Measurements from ENCODE around the gene EIPR1. TPM values are rescaled to one million over a fixed set of nuclear protein-coding genes. Genes with fewer than 3 reads are reported as not detected.

EIPR1 gene
- total RNA-seq, 1 donor from 2014 or later: 35.9 TPM

DNA sequence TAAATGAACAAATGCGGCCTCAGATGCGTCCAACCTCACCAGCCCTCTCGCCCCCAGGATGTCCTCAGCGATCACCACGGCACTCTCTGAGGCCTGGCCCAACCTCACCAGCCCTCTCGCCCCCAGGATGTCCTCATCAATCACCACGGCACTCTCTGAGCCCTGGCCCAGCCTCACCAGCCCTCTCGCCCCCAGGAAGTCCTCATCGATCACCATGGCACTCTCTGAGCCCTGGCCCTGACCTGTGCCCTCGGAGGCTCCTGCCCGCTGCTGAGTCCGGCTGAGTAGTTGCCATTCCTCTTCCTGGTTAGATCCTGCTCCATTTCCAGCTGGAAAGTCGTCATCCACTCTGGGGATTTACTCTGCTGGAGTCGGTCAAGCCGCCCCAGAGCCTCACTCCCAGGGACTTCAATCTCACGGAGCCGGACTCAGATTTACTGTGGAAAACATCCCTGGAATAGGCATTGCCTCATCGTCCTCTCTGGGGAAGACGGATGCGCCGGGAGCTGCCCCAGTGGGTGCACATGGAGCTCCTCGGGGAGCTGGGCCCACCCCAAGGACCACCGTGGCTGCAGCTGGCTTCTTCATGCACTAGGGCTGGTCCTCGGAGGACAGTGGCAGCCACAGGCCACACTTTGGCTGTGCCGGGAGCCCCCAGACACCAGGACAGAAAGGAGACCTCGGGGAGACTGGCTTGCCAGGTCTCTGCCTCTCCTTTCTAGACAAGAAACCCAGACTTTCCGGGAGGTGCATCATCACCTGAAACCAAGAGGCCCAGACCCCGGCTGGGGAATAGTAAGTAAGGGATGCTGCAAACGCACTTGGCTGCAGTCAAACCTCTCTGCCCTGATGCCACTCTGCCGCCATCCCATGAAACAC lies 230.6 kb downstream of the EIPR1 start:
- H3K9me3 Mint-ChIP-seq (ENCODE audit: unreplicated experiment): no peaks in the 10 kb centered on the region
- peaks cover 9% of the 10 kb centered on the region for H3K27me3 Mint-ChIP-seq (ENCODE audit: unreplicated experiment)
- peaks cover 15% of the 10 kb centered on the region for H3K36me3 Mint-ChIP-seq (ENCODE audit: low read depth, unreplicated experiment)
- no peak for DNase-seq (ENCODE audit: low spot score)
- no peak overlapping the region for H3K27ac Mint-ChIP-seq (ENCODE audit: unreplicated experiment)
- H3K4me1 Mint-ChIP-seq (ENCODE audit: unreplicated experiment): no peaks in the 10 kb centered on the region
- H3K4me3 Mint-ChIP-seq (ENCODE audit: unreplicated experiment): no peak overlapping the region
- TF ChIP-seq, protein P1, sequence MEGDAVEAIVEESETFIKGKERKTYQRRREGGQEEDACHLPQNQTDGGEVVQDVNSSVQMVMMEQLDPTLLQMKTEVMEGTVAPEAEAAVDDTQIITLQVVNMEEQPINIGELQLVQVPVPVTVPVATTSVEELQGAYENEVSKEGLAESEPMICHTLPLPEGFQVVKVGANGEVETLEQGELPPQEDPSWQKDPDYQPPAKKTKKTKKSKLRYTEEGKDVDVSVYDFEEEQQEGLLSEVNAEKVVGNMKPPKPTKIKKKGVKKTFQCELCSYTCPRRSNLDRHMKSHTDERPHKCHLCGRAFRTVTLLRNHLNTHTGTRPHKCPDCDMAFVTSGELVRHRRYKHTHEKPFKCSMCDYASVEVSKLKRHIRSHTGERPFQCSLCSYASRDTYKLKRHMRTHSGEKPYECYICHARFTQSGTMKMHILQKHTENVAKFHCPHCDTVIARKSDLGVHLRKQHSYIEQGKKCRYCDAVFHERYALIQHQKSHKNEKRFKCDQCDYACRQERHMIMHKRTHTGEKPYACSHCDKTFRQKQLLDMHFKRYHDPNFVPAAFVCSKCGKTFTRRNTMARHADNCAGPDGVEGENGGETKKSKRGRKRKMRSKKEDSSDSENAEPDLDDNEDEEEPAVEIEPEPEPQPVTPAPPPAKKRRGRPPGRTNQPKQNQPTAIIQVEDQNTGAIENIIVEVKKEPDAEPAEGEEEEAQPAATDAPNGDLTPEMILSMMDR (IDR thresholded peaks at IDR 0.05; ENCODE audit: unreplicated experiment): no peak

DNA sequence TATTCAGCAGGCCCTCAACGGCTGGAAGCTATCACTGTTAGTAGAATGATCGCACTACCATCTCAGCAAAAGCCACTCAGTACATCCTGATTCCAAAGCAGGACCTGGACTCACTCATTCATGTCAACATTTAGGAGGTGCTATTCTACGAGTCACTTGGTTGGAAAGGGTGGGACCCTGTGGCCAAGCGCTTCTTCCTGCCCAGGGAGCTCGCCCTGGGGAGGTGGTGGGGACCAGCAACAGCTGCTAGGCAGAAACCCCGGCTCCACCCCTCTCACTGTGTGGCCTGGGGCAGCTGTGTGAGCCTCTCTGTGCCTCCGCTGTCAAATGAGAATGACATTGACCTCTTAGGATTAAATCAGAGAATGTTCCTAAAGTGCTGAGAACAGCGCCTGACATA lies 231.4 kb downstream of the EIPR1 start:
- H3K27me3 Mint-ChIP-seq (ENCODE audit: unreplicated experiment): peaks cover 9% of the 10 kb centered on the region
- H3K9me3 Mint-ChIP-seq (ENCODE audit: unreplicated experiment): no peaks in the 10 kb centered on the region
- TF ChIP-seq, protein P1 (IDR thresholded peaks at IDR 0.05; ENCODE audit: unreplicated experiment): no peak
- no peak overlapping the region for H3K4me3 Mint-ChIP-seq (ENCODE audit: unreplicated experiment)
- no peak for DNase-seq (ENCODE audit: low spot score)
- H3K27ac Mint-ChIP-seq (ENCODE audit: unreplicated experiment): no peak overlapping the region
- H3K36me3 Mint-ChIP-seq (ENCODE audit: low read depth, unreplicated experiment): peaks cover 11% of the 10 kb centered on the region
- H3K4me1 Mint-ChIP-seq (ENCODE audit: unreplicated experiment): no peaks in the 10 kb centered on the region

GRCh38 chr2:3145471-3146021 lies 232.1 kb downstream of the EIPR1 start:
- peaks cover 9% of the 10 kb centered on the region for H3K27me3 Mint-ChIP-seq (ENCODE audit: unreplicated experiment)
- H3K4me3 Mint-ChIP-seq (ENCODE audit: unreplicated experiment): no peak overlapping the region
- H3K4me1 Mint-ChIP-seq (ENCODE audit: unreplicated experiment): no peaks in the 10 kb centered on the region
- TF ChIP-seq, protein P1 (IDR thresholded peaks at IDR 0.05; ENCODE audit: unreplicated experiment): no peak
- H3K9me3 Mint-ChIP-seq (ENCODE audit: unreplicated experiment): no peaks in the 10 kb centered on the region
- H3K36me3 Mint-ChIP-seq (ENCODE audit: low read depth, unreplicated experiment): peaks cover 5% of the 10 kb centered on the region
- no peak overlapping the region for H3K27ac Mint-ChIP-seq (ENCODE audit: unreplicated experiment)
- DNase-seq (ENCODE audit: low spot score): no peak

GRCh38 chr2:3144856-3145255 lies 232.8 kb downstream of the EIPR1 start:
- Mint-ChIP-seq H3K36me3 (ENCODE audit: low read depth, unreplicated experiment) (peaks cover 5% of the 10 kb centered on the region), H3K27ac (ENCODE audit: unreplicated experiment) (no peak overlapping the region), H3K4me1 (ENCODE audit: unreplicated experiment) (no peaks in the 10 kb centered on the region), H3K27me3 (ENCODE audit: unreplicated experiment) (peaks cover 9% of the 10 kb centered on the region), H3K9me3 (ENCODE audit: unreplicated experiment) (no peaks in the 10 kb centered on the region), H3K4me3 (ENCODE audit: unreplicated experiment) (no peak overlapping the region)
- TF ChIP-seq, protein P1 (IDR thresholded peaks at IDR 0.05; ENCODE audit: unreplicated experiment): no peak
- DNase-seq (ENCODE audit: low spot score): no peak

GRCh38 chr2:3143602-3144001 lies 234.0 kb downstream of the EIPR1 start:
- Mint-ChIP-seq H3K9me3 (ENCODE audit: unreplicated experiment) (no peaks in the 10 kb centered on the region), H3K27ac (ENCODE audit: unreplicated experiment) (no peak overlapping the region), H3K4me3 (ENCODE audit: unreplicated experiment) (no peak overlapping the region), H3K27me3 (ENCODE audit: unreplicated experiment) (peaks cover 9% of the 10 kb centered on the region), H3K36me3 (ENCODE audit: low read depth, unreplicated experiment) (peaks cover 5% of the 10 kb centered on the region), H3K4me1 (ENCODE audit: unreplicated experiment) (no peaks in the 10 kb centered on the region)
- TF ChIP-seq, protein P1 (IDR thresholded peaks at IDR 0.05; ENCODE audit: unreplicated experiment): no peak
- DNase-seq (ENCODE audit: low spot score): no peak

All from endothelial cell (in vitro differentiated cells).